ENCODE measurements around the gene ILKAP.

Gene ILKAP

DNA sequence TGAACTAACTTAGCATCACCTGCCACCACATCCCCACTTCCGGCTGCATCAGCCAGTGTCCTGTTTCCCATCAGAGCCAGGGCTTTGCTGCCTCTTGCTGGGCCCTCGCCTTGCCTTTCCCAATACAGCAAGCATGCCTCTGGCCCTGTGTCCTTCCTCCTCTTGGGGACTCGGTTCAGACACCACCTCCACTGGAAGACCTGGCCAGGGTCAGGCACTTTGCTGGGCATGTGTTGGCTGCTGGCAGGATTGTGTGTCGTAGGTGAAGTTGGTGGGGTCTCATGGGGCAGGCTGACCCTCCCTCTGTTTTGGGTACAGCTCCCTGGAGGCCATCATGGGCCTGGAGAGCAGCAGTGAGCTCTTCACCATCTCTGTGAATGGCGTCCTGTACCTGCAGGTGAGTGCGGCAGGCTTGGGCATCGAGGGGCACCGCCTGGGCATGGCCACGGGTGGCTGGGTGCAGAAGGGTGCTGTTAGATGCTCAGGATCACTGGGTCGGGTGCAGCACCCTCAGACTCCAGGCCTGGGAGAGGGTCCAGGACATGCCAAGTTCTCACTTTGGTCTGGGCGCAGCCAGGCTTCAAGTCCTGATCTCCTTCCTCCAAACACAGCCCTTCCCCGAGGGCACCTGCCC, 38.1 kb downstream of the ILKAP start:
- H3K9ac ChIP-seq (ENCODE audit: low read length), result no peak overlapping the region

DNA sequence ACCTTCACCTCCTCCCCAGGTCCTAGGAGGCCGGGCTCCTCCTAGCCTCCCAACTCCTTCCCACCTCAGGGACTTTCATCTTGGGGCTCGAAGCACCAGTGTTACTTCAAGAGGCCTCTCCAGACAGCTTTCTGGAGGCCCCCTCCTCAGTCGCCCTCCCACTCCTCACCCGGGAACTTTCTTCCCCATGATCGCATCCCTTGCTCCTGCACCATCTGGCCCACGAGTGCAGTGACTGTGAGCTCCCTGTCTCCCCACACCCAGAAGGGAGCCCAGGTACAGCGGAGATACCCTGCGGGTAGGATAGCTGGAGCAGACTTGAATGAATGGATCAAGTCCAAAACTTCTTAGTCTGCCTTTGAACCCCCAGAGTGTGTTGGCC, 38.6 kb downstream of the ILKAP start:
- no peaks in the 10 kb centered on the region for H3K79me2 ChIP-seq (ENCODE audit: insufficient read depth, low read length)

More for the DNA sequence above, 38.1 kb downstream of the ILKAP start:
- Histone ChIP-seq H3K27ac (ENCODE audit: low read depth, low read length, poor library complexity, severe bottlenecking) (no peak overlapping the region), H3K4me3 (ENCODE audit: low read depth, low read length, poor library complexity, severe bottlenecking) (no peak overlapping the region), H3F3A (ENCODE audit: insufficient read depth, low read length) (no peaks in the 10 kb centered on the region), H3K9me2 (ENCODE audit: low read depth, low read length) (no peaks in the 10 kb centered on the region), H2AFZ (ENCODE audit: low read length) (no peak overlapping the region), H3K4me1 (ENCODE audit: insufficient read depth, low read length, severe bottlenecking) (peaks cover 8% of the 10 kb centered on the region), H3K4me2 (ENCODE audit: low read length) (no peak overlapping the region), H3K79me2 (ENCODE audit: insufficient read depth, low read length) (no peaks in the 10 kb centered on the region), H4K20me1 (ENCODE audit: insufficient read depth, low read length) (no peaks in the 10 kb centered on the region), H3K9me3 (ENCODE audit: low read length) (no peaks in the 10 kb centered on the region), H3K36me3 (ENCODE audit: insufficient read depth, low read length) (peaks cover 18% of the 10 kb centered on the region), H3K27me3 (ENCODE audit: insufficient read depth, low read length) (no peaks in the 10 kb centered on the region)
- TF ChIP-seq, protein P1, sequence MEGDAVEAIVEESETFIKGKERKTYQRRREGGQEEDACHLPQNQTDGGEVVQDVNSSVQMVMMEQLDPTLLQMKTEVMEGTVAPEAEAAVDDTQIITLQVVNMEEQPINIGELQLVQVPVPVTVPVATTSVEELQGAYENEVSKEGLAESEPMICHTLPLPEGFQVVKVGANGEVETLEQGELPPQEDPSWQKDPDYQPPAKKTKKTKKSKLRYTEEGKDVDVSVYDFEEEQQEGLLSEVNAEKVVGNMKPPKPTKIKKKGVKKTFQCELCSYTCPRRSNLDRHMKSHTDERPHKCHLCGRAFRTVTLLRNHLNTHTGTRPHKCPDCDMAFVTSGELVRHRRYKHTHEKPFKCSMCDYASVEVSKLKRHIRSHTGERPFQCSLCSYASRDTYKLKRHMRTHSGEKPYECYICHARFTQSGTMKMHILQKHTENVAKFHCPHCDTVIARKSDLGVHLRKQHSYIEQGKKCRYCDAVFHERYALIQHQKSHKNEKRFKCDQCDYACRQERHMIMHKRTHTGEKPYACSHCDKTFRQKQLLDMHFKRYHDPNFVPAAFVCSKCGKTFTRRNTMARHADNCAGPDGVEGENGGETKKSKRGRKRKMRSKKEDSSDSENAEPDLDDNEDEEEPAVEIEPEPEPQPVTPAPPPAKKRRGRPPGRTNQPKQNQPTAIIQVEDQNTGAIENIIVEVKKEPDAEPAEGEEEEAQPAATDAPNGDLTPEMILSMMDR (IDR thresholded peaks at IDR 0.05; ENCODE audit: low read length), result no peak
- no peak for TF ChIP-seq EZH2 (IDR thresholded peaks at IDR 0.05; ENCODE audit: borderline replicate concordance, low read length)

GRCh38 chr2:238163481-238164198, 39.9 kb downstream of the ILKAP start:
- Histone ChIP-seq H3K79me2 (ENCODE audit: insufficient read depth, low read length) (no peaks in the 10 kb centered on the region), H3K9me3 (ENCODE audit: low read length) (no peaks in the 10 kb centered on the region), H3F3A (ENCODE audit: insufficient read depth, low read length) (no peaks in the 10 kb centered on the region), H2AFZ (ENCODE audit: low read length) (no peak overlapping the region), H3K36me3 (ENCODE audit: insufficient read depth, low read length) (peaks cover under 1% of the 10 kb centered on the region; the same call in 1 of the 2 replicates), H3K27me3 (ENCODE audit: insufficient read depth, low read length) (no peaks in the 10 kb centered on the region), H3K27ac (ENCODE audit: low read depth, low read length, poor library complexity, severe bottlenecking) (no peak overlapping the region), H3K4me2 (ENCODE audit: low read length) (no peak overlapping the region), H3K4me3 (ENCODE audit: low read depth, low read length, poor library complexity, severe bottlenecking) (no peak overlapping the region), H3K9me2 (ENCODE audit: low read depth, low read length) (no peaks in the 10 kb centered on the region), H3K4me1 (ENCODE audit: insufficient read depth, low read length, severe bottlenecking) (peaks cover 21% of the 10 kb centered on the region), H4K20me1 (ENCODE audit: insufficient read depth, low read length) (no peaks in the 10 kb centered on the region), H3K9ac (ENCODE audit: low read length) (no peak overlapping the region)
- TF ChIP-seq, protein P1 (IDR thresholded peaks at IDR 0.05; ENCODE audit: low read length), result no peak
- TF ChIP-seq EZH2 (IDR thresholded peaks at IDR 0.05; ENCODE audit: borderline replicate concordance, low read length), result no peak

More for the DNA sequence above, 38.6 kb downstream of the ILKAP start:
- Histone ChIP-seq H3K9me3 (ENCODE audit: low read length) (no peaks in the 10 kb centered on the region), H3K27ac (ENCODE audit: low read depth, low read length, poor library complexity, severe bottlenecking) (no peak overlapping the region), H3K9ac (ENCODE audit: low read length) (no peak overlapping the region), H3K4me3 (ENCODE audit: low read depth, low read length, poor library complexity, severe bottlenecking) (no peak overlapping the region), H3K9me2 (ENCODE audit: low read depth, low read length) (no peaks in the 10 kb centered on the region), H3K27me3 (ENCODE audit: insufficient read depth, low read length) (no peaks in the 10 kb centered on the region), H3F3A (ENCODE audit: insufficient read depth, low read length) (no peaks in the 10 kb centered on the region), H4K20me1 (ENCODE audit: insufficient read depth, low read length) (no peaks in the 10 kb centered on the region), H2AFZ (ENCODE audit: low read length) (no peak overlapping the region), H3K4me2 (ENCODE audit: low read length) (no peak overlapping the region), H3K36me3 (ENCODE audit: insufficient read depth, low read length) (peaks cover 13% of the 10 kb centered on the region), H3K4me1 (ENCODE audit: insufficient read depth, low read length, severe bottlenecking) (peaks cover 13% of the 10 kb centered on the region)
- TF ChIP-seq EZH2 (IDR thresholded peaks at IDR 0.05; ENCODE audit: borderline replicate concordance, low read length), result no peak
- TF ChIP-seq, protein P1 (IDR thresholded peaks at IDR 0.05; ENCODE audit: low read length), result no peak
